Aorta (tissue), 5 donors: Measurements from ENCODE around the gene XPO5. TPM values are rescaled to one million over a fixed set of nuclear protein-coding genes. Genes with fewer than 3 reads are reported as not detected.
"Not testable (repeated sequence)": the region's sequence is repeated elsewhere in the genome, so short reads cannot be mapped to it uniquely, and the experiment has no call there.

Experiments used
- ATAC-seq: fragments of 200-7000 bp; cut with Tn5 transposase; one replicate; pipeline ENCODE4 v1.9.1; 2022; ENCODE audit warnings: moderate library complexity; ENCODE audit not compliant: low FRiP score
- DNase-seq, 2 donors: peaks; one replicate each; pipeline ENCODE4 v3.0.0-alpha.2; 2020
- H3K27ac ChIP-seq, 2 donors: one replicate each; pipeline ENCODE4 v1.5.1; 2013; ENCODE audit warnings: low read length in 2 of 2, mild to moderate bottlenecking in 2 of 2, moderate library complexity in 2 of 2, control low read depth in 1 of 2, inconsistent platforms in 1 of 2, low read depth in 1 of 2
- H3K27me3 ChIP-seq, 2 donors: one replicate each; pipeline ENCODE4 v1.6.1; 2013; ENCODE audit warnings: control low read depth in 1 of 2, low read length in 1 of 2, mild to moderate bottlenecking in 1 of 2, moderate library complexity in 1 of 2; ENCODE audit not compliant: insufficient read depth in 2 of 2, control insufficient read depth in 1 of 2
- H3K36me3 ChIP-seq, 2 donors: one replicate each; pipeline ENCODE4 v1.6.1; 2013; ENCODE audit warnings: control low read depth in 1 of 2, low read length in 1 of 2, mild to moderate bottlenecking in 1 of 2; ENCODE audit not compliant: insufficient read depth in 2 of 2, control insufficient read depth in 1 of 2
- H3K4me1 ChIP-seq, 2 donors: one replicate each; pipeline ENCODE4 v1.6.1; 2013; ENCODE audit warnings: low read length in 2 of 2, control low read depth in 1 of 2, mild to moderate bottlenecking in 1 of 2, moderate library complexity in 1 of 2; ENCODE audit not compliant: insufficient read depth in 2 of 2, control insufficient read depth in 1 of 2
- H3K4me3 ChIP-seq, 2 donors: one replicate each; pipeline ENCODE4 v1.5.1; 2013; ENCODE audit warnings: low read length in 2 of 2, control low read depth in 1 of 2, mild to moderate bottlenecking in 1 of 2
- H3K9me3 ChIP-seq: one replicate; pipeline ENCODE4 v1.6.1; 2013; ENCODE audit warnings: mild to moderate bottlenecking, low read length; ENCODE audit not compliant: control insufficient read depth
- WGBS, 2 donors: extraction: QIAGEN DNeasy Blood & Tissue Kit; methylation state at CpG; one replicate each; pipeline ENCODE4 v1.1.7; 2013; 5-methylcytosine and 5-hydroxymethylcytosine counted together
- intact Hi-C, 2 donors: fragments of 100-400 bp; cut with DNase I; formaldehyde crosslinking; loops; one replicate each; pipeline versions ENCODE4 v1.14.2 to v1.15.0; 2022
- polyA plus RNA-seq, 2 donors: library from polyadenylated mRNA; stranded (reverse); fragments of 200-250 nt; gene quantifications; one replicate each; pipeline ENCODE4 v1.2.3, GENCODE V29; 2013
- total RNA-seq, 2 donors: library from RNA; stranded (reverse); fragmentation: NEBNext Ultra II Directional; extraction: Animal tissue kit (Norgen Biotek cat#: 25700); gene quantifications; one replicate each; pipeline ENCODE4 v1.2.1, GENCODE V29; 2021
- donor health status: healthy with polysubstance abuse.
- donor health status: Bipolar disorder and iron deficiency.
- donor health status: DM: no; HTN: no; CAD: no.
- donor health status: DM: no; HTN: no; CAD: no.
- donor health status: DM: yes; HTN: yes; CAD: no.

Gene XPO5
- total and polyA plus RNA-seq, 4 donors = 2.6 to 30.6 (median 16.7) TPM

DNA sequence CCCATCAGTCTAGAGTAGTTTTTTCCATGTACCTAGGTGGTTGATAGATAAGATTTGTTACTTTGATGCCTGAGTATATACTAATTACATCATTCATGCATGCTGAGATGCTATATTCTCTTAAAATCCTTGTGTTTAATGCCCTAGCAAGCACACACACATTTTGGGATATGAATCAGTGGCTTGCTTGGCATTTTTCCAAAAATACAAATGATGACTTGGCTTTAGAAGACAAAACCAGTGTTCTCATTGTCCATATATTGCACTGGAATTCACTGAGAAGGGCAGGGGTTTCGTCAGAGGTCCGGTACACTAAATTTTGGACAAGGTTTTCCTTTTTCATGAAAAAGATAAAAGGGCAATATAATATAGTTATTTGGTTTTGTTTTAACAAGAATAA is 28.3 kb upstream of the XPO5 start:
- DNase-seq (no peak), ATAC-seq (no peak)
- no peaks in the 10 kb centered on the region for H3K4me1 ChIP-seq
- WGBS, 2 donors = 91 to 93% methylated on average over 2 of the region's 2 CpGs
- no peaks in the 10 kb centered on the region for H3K9me3 ChIP-seq
- H3K27me3 ChIP-seq = no peaks in the 10 kb centered on the region
- H3K36me3 ChIP-seq = peaks cover 0 to 3% of the 10 kb centered on the region in 2 donors
- intact Hi-C loops = no loop called here
- no peak overlapping the region for H3K27ac ChIP-seq
- H3K4me3 ChIP-seq = no peak overlapping the region

DNA sequence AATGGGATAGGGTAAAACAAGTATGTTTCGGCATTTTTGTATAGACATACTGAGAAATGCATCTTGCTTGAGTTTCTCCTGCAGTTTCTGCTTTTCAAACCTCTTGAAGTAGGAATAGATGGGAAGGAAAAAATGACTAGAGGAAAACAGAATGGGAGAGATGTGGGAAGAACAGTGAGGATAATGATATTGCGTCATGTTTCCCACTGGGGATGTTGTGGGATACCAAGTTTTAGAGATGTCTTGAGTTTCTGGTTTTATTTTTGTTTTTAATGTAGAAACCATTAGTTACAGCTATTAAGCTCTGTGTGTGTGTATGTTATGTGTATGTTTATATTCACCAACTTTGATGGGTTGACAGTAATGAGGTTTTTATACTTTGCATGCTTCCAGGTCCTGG is 24.8 kb upstream of the XPO5 start:
- Histone ChIP-seq H3K4me1 (no peaks in the 10 kb centered on the region), H3K27ac (no peak overlapping the region), H3K9me3 (no peaks in the 10 kb centered on the region), H3K27me3 (no peaks in the 10 kb centered on the region), H3K4me3 (no peak overlapping the region), H3K36me3 (peaks cover 0 to 3% of the 10 kb centered on the region in 2 donors)
- no peak for DNase-seq
- WGBS, 2 donors = 96 to 100% methylated on average over 2 of the region's 2 CpGs
- ATAC-seq = no peak
- intact Hi-C loops = no loop called here

GRCh38 chr6:43593938-43594337 is 18.1 kb upstream of the XPO5 start:
- no peaks in the 10 kb centered on the region for H3K36me3 ChIP-seq
- ATAC-seq (no peak), DNase-seq (no peak)
- intact Hi-C loops = no loop called here
- no peak overlapping the region for H3K27ac ChIP-seq
- H3K9me3 ChIP-seq = no peaks in the 10 kb centered on the region
- no peaks in the 10 kb centered on the region for H3K4me1 ChIP-seq
- no peaks in the 10 kb centered on the region for H3K27me3 ChIP-seq
- H3K4me3 ChIP-seq = no peak overlapping the region
- 57 to 68% methylated on average over 1 of the region's 1 CpG for WGBS, 2 donors

DNA sequence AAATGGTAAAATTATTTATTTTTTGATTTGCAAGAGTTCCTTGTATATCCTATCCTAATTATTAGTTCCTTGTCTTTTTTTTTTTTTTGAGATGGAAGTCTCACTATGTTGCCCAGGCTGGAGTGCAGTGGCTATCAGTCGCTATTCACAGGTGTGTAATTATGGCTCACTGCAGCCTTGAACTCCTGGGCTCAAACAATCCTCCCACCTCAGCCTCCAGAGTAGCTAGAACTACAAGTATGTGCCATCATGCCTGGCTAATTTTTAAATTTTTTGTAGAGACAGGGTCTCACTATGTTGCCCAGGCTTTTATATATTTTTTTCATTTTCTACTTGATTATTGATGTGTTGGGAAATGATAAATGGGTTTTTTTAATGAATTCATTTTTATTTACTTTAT is 13.7 kb upstream of the XPO5 start:
- H3K9me3 ChIP-seq, H3K4me3 ChIP-seq, H3K36me3 ChIP-seq, H3K27me3 ChIP-seq, ATAC-seq, DNase-seq, intact Hi-C loops, H3K4me1 ChIP-seq, H3K27ac ChIP-seq: not testable (repeated sequence)
- WGBS, 2 donors = 98 to 100% methylated on average over 1 of the region's 1 CpG

DNA sequence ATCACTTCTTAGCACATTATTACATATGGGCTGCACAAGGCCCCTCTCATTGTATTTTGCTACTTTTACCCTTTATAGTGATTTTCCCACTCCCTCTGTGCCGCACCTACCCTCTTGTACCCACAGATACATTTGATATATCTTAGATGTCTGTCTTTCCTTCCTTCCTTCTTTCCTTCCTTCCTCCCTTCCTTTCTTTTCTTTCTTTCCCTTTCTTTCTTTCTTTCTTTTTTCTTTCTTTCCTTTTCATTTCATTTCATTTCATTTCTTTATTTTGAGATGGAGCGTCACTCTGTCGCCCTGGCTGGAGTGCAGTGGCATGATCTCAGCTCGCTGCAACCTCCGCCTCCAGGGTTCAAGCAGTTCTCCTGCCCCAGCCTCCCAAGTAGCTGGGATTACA is 12.4 kb upstream of the XPO5 start:
- intact Hi-C loops = no loop called here
- H3K27ac ChIP-seq = no peak overlapping the region
- H3K36me3 ChIP-seq = peaks cover 0 to 5% of the 10 kb centered on the region in 2 donors
- no peaks in the 10 kb centered on the region for H3K27me3 ChIP-seq
- no peaks in the 10 kb centered on the region for H3K4me1 ChIP-seq
- H3K4me3 ChIP-seq = no peak overlapping the region
- 96 to 99% methylated on average over 5 of the region's 5 CpGs for WGBS, 2 donors
- H3K9me3 ChIP-seq = no peaks in the 10 kb centered on the region
- no peak for DNase-seq
- ATAC-seq = no peak

DNA sequence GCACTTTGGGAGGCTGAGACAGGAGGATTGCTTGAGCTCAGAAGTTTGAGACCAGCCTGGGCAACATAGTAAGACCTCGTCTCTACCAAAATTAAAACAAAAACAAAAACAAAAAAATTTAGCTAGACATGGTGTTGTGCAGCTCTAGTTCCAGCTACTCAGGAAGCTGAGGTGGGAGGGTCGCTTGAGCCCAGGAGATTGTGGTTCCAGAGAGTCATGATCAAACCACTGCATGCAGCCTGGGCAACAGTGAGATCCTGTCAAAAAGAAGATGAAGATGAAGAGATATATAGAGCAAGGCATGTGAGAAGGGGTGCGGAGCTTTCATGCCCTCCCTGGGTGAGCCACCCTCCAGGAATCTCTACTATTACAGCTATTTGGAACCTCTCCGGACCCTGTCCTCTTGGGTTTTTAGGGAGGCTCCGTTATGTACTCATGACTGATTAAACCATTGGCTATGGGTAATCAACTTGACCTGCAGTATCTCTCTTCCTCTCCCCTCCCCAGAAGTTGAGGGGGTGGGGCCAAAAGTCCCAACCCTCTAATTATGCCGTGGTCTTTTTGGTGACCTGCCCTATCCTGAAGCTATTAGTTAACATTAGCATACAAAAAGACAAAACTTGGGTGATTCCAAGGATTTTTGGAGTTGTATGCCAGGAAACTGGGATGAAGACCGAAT is 9.2 kb upstream of the XPO5 start:
- ATAC-seq = no peak
- 88 to 91% methylated on average over 7 of the region's 7 CpGs for WGBS, 2 donors
- Histone ChIP-seq H3K36me3 (peaks cover 0 to 7% of the 10 kb centered on the region in 2 donors), H3K27ac (no peak overlapping the region), H3K4me1 (no peaks in the 10 kb centered on the region), H3K27me3 (no peaks in the 10 kb centered on the region), H3K9me3 (no peaks in the 10 kb centered on the region), H3K4me3 (no peak overlapping the region)
- no peak for DNase-seq
- intact Hi-C loops = no loop called here

GRCh38 chr6:43582911-43583310 is 7.1 kb upstream of the XPO5 start:
- peaks cover 0 to 7% of the 10 kb centered on the region in 2 donors for H3K36me3 ChIP-seq
- no peak overlapping the region for H3K4me3 ChIP-seq
- no peaks in the 10 kb centered on the region for H3K4me1 ChIP-seq
- H3K27me3 ChIP-seq = no peaks in the 10 kb centered on the region
- intact Hi-C loops = no loop called here
- no peaks in the 10 kb centered on the region for H3K9me3 ChIP-seq
- no peak overlapping the region for H3K27ac ChIP-seq
- DNase-seq (no peak), ATAC-seq (no peak)
- WGBS, 2 donors = 77 to 80% methylated on average over 5 of the region's 5 CpGs

DNA sequence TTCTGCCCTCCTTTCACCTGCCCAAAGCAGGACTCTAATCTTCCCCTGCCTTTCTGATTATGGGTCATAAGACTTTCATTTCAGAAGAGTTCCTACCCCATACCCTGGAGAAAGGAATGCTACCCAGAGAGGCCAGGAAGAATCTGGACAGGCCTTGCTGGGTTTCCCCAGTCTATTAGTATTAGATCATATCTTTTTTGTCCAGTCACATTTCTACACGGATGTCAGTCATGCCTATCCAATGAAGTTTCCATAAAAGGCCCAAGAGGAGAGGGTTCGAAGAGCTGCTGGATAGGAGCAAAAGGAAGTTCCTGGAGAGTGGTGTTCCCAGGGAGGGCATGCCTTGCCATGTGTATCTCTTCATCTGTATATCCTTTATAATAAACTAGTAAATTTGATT is 3.3 kb upstream of the XPO5 start:
- WGBS, 2 donors = 60 to 63% methylated on average over 2 of the region's 2 CpGs
- intact Hi-C loops = no loop called here
- no peak overlapping the region for H3K4me3 ChIP-seq
- peaks cover 0 to 5% of the 10 kb centered on the region in 2 donors for H3K4me1 ChIP-seq
- no peaks in the 10 kb centered on the region for H3K27me3 ChIP-seq
- H3K36me3 ChIP-seq = peaks cover 0 to 2% of the 10 kb centered on the region in 2 donors
- no peak overlapping the region for H3K27ac ChIP-seq
- DNase-seq (no peak), ATAC-seq (no peak)
- no peaks in the 10 kb centered on the region for H3K9me3 ChIP-seq

GRCh38 chr6:43578748-43579147 is 2.9 kb upstream of the XPO5 start:
- Histone ChIP-seq H3K27ac (no peak overlapping the region), H3K4me1 (peaks cover 0 to 5% of the 10 kb centered on the region in 2 donors), H3K9me3 (no peaks in the 10 kb centered on the region), H3K27me3 (no peaks in the 10 kb centered on the region), H3K36me3 (peaks cover 0 to 2% of the 10 kb centered on the region in 2 donors), H3K4me3 (no peak overlapping the region)
- no peak for ATAC-seq
- intact Hi-C loops = no loop called here
- WGBS, 2 donors = 78 to 80% methylated on average over 3 of the region's 3 CpGs
- no peak for DNase-seq
